HT-29 (cell line): Measurements from ENCODE around the gene AGTRAP. TPM values are rescaled to one million over a fixed set of nuclear protein-coding genes. Genes with fewer than 3 reads are reported as not detected.

ENCODE experiments used
- DNase-seq: peaks from one replicate; pipeline ENCODE4 v3.0.0-alpha.2; 2015; ENCODE audit warnings: low spot score
- total RNA-seq: library from RNA; depleted of rRNA; stranded (reverse); fragments of >200 nt; shearing (Covaris generic); gene quantifications from 2 replicates; pipeline ENCODE4 v1.2.3, GENCODE V29; 2014

The AGTRAP gene
- total RNA-seq, 1 experiment from 2014 or later, result 52.8 TPM

GRCh38 chr1:11782127-11782708, 46.3 kb downstream of the AGTRAP start:
- no peak for DNase-seq

DNA sequence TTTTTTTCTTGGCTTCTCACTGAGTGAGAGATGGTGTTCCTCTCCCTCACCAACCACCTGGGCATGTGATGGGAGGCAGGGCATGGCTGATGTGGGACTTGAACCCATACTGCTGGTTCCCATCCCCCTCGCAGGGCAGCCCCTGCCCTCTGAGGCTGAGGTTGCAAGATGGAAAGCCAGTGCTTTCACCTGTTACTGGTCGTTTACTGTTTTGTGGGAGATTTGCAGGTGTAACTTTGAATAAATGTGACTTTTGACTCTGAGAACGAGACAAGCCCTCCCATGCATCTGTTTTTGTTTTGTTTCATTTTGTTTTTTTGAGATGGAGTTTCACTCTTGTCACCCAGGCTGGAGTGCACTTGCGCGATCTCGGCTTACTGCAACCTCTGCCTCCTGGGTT, 47.6 kb downstream of the AGTRAP start:
- no peak for DNase-seq

- DNase-seq, result no peak
Observed at GRCh38 chr1:11784256-11784992, 48.5 kb downstream of the AGTRAP start.

- DNase-seq, result peak; percentile 56
Observed at GRCh38 chr1:11784993-11785769, 49.2 kb downstream of the AGTRAP start.

- no peak for DNase-seq
Observed at GRCh38 chr1:11786168-11786567, 50.2 kb downstream of the AGTRAP start.

DNA sequence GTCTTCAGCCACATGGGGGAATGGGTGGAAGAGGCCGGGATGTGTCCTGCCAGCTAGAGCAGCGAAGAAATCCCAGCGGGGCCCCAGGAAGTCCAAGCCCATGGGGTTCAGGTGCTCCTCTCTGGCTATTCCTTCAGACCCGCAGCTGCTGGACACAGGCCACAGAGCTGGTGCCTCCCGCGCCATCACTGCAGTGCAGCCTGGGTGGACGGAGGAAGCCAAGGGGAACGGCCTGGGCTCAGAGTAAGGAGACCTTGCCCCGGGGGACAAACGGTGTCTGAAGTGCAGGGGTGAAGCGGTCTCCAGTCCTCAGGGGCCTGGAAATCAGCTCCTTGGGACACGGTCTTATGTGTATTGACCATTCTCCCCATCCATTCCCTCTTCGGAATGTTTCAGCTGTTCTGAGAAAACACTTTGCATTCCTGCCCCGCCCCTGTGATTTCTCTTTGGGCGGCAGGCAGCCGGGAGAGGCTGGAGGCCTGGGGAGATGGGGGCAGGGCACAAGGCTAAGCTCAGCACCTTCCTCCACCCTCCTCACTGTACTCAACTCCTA, 51.4 kb downstream of the AGTRAP start:
- DNase-seq, result peak; percentile 56

DNA sequence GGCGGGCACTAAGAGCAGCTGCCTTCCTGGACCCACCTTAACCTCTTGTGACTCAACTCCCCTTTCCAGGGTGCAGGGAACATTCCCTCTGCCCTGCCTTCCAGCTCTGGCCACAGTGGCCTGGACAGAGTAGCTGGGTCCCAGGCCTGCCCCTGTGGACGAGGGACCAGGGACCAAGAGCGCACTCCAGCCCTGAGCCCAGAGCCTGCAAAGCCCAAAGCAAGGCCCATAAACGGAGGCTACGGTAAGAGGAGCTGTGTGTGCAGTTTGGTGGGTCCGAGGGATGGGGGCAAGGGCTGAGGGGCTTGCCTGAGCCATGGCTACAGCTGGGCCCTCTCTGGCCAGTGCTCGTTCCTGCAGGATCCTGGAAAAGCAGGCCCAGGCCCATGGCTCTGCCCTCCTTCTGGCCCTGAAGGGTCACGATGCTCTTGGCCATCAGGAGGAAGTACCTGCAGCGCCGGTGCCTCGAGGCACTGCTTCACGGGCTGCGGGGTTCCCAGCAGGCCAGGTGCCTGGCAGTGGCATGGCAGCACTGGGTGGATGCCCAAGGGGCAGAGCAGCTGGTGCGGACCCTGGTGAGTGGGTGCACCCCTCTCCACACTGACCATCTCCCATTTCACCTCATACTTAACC, 52.0 kb downstream of the AGTRAP start:
- DNase-seq, result no peak

DNA sequence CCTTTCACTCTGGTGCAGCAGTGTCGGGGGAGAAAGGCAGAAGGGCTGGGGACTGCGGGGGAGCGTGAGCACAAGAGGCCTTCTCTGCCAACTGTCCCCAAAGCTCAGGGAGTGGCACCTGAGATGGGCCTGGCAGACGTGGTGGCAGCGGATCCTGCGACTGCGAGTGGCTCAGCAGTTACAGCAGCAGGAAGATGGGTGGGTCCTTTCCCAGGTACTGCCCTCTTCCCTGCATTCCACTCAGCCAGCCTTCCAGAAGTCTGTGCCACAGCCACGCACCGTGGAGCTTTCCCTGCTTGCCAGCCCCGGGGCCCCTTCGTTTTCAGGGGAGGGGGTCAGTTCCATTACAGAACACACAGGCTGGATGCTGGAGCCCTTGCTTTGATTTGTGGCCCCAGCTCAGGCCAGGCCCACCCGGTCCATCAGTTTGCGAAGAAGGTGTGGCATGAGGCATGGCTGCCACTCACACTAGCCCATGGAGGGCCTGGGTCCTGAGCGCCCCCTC, 52.7 kb downstream of the AGTRAP start:
- DNase-seq, result peak; percentile 43

DNA sequence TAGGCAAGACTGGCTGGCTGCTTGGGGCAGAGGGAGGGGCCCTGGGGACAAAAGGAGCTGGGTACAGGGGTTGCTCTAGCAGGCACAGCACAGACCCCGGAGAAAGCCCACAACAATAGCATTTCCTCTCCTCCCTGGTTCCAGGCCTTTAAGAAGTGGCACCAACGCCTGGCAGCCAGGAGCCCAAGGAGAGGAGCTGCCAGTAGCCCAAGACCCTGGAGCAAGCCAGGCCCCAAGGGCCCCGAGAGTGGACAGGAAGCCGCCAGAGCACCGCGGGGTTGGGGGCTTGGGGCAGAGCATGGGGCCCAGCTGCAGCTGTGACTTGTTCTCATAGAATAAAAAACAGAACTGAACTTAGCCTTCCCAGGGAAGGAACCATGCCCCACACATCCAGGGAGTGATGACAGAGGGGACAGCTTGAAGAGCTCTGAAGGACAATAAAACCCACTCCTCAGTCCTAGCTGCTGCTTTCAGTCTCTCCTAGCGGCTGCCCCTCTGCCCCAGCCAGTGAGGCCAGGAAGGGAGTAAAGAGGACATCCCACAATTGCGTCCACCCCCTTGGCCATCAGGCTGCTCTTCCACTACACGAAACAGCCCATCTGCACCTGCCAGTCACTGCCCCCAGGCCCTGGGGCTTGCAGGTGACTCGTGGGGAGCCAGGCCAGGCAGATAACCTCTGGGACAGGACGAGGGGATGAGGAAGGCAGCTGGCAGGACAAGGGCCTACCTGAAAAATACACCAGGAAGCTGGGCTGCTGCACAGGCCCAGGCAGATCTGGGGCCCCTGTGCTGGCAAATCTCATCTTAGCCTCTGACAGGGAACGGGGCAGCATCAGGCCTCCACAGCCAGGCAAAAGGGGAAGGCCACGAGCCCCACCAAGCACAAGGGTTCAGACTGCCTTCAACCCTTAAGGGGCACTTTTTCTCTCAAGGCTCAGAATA, 53.5 kb downstream of the AGTRAP start:
- DNase-seq, result no peak

GRCh38 chr1:11790101-11790879, 54.4 kb downstream of the AGTRAP start:
- DNase-seq, result no peak

- no peak for DNase-seq
Observed at GRCh38 chr1:11790880-11791715, 55.2 kb downstream of the AGTRAP start.

GRCh38 chr1:11792106-11792505, 56.2 kb downstream of the AGTRAP start:
- DNase-seq, result no peak

- no peak for DNase-seq
Observed at GRCh38 chr1:11793819-11794218, 57.9 kb downstream of the AGTRAP start.

- DNase-seq, result no peak
Observed at GRCh38 chr1:11794446-11795237, 58.7 kb downstream of the AGTRAP start.

DNA sequence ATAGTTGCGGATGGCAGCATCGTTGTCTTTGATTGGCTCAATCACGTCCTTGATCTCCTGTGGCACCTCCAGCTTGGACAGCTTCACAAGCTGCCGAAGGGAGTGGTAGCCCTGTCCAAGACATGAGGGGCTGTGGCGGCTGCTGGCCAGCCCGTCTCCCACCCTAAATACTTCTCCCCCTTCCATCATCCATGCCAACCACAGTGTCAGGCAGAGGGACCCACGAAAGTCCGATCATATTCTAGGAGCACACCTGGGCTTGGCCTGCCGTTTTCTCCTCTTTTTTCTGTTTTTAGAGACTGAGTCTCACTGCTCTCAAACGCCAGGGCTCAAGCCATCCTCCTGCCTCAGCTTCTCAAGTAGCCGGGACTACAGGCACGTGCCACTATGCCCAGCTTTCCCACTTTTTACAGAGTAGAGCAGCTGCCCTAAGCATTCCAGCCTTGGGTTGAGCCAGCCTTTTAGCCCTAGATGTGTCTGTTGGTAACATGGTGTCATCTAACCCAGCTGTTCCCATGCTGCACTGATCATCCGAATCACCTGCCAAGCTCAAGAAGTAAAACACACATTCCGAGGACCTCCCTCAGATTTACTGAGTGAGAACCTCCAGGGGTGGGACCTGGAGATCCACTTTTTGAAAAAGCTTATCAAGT, 59.4 kb downstream of the AGTRAP start:
- DNase-seq, result no peak

DNA sequence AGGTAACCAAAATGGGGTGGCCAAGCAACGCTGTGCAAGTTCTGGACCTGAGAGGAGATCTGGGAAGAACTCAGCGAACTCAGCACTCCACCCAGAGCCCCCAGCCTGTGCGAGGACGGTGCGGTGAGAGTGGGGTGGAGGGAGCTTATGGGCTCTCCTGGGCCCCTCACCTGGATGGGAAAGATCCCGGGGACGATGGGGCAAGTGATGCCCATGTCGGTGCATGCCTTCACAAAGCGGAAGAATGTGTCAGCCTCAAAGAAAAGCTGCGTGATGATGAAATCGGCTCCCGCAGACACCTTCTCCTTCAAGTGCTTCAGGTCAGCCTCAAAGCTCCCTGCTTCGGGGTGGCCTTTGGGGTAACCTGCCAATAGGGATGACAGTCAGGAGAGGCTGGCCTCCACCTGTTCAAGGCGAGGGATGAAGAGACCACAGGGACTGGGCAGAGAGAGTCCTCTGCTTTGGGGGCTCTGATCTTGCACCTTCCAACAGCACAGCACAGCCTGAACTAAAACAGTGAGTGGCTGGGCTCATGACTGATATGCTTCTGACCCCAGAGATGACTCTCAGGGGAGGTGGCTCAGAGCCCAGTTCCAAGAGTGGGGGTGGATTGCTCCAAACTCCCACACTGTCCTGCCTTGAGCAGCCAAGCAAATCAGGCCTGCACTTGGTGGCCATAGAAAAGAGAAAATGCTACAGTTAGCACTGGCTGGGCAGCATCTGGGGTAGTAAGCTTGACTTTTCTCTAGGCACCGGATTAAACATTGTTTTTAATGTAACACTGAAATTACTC, 60.3 kb downstream of the AGTRAP start:
- no peak for DNase-seq
